Stimulated activated naive CD8-positive, alpha-beta T cell treated with anti-CD3 and anti-CD28 coated beads, Interleukin-15, Interleukin-2, amounts not matched to agents 100 U/mL and 50 U/mL, for 24 hours (primary cell): ENCODE results near the gene CELF2.

Source experiments
- ATAC-seq: fragments of 150-1000 bp; cut with Tn5 transposase; one replicate; pipeline ENCODE4 v1.10.0; 2021
- DNase-seq: peaks from one replicate; pipeline ENCODE4 v3.0.0; 2021

CELF2 gene

GRCh38 chr10:11023009-11023953, 5.6 kb downstream of the CELF2 start:
- DNase-seq = no peak

GRCh38 chr10:11024596-11024995, 6.9 kb downstream of the CELF2 start:
- ATAC-seq = no peak
- DNase-seq = no peak

More at GRCh38 chr10:11023009-11023953, 5.6 kb downstream of the CELF2 start:
- ATAC-seq = no peak

- ATAC-seq (no peak), DNase-seq (no peak)
Measured at GRCh38 chr10:11025978-11026377, 8.3 kb downstream of the CELF2 start.

GRCh38 chr10:11026773-11027172, 9.1 kb downstream of the CELF2 start:
- no peak for DNase-seq
- no peak for ATAC-seq

GRCh38 chr10:11034762-11035161, 17.1 kb downstream of the CELF2 start:
- DNase-seq = no peak
- ATAC-seq = no peak

- ATAC-seq (no peak), DNase-seq (no peak)
Measured at GRCh38 chr10:11035301-11035991, 17.8 kb downstream of the CELF2 start.

- DNase-seq (no peak), ATAC-seq (no peak)
Measured at GRCh38 chr10:11036424-11037011, 18.8 kb downstream of the CELF2 start.

- ATAC-seq (no peak), DNase-seq (no peak)
Measured at GRCh38 chr10:11037991-11038390, 20.3 kb downstream of the CELF2 start.

GRCh38 chr10:11042357-11042756, 24.7 kb downstream of the CELF2 start:
- DNase-seq = no peak
- no peak for ATAC-seq

GRCh38 chr10:11043039-11043438, 25.4 kb downstream of the CELF2 start:
- ATAC-seq (no peak), DNase-seq (no peak)

- DNase-seq = no peak
- no peak for ATAC-seq
Measured at GRCh38 chr10:11043446-11044127, 25.9 kb downstream of the CELF2 start.

GRCh38 chr10:11045487-11045886, 27.8 kb downstream of the CELF2 start:
- DNase-seq = no peak
- no peak for ATAC-seq

- DNase-seq (no peak), ATAC-seq (no peak)
Measured at GRCh38 chr10:11045995-11046775, 28.5 kb downstream of the CELF2 start.

- DNase-seq (no peak), ATAC-seq (no peak)
Measured at GRCh38 chr10:11046776-11047160, 29.1 kb downstream of the CELF2 start.

GRCh38 chr10:11048707-11049278, 31.1 kb downstream of the CELF2 start:
- no peak for ATAC-seq

GRCh38 chr10:11049806-11050205, 32.1 kb downstream of the CELF2 start:
- ATAC-seq = no peak
- no peak for DNase-seq

More at GRCh38 chr10:11048707-11049278, 31.1 kb downstream of the CELF2 start:
- DNase-seq = no peak

GRCh38 chr10:11050301-11051287, 32.9 kb downstream of the CELF2 start:
- DNase-seq (no peak), ATAC-seq (no peak)

- ATAC-seq = no peak
- no peak for DNase-seq
Measured at GRCh38 chr10:11057018-11057417, 39.3 kb downstream of the CELF2 start.

GRCh38 chr10:11057448-11057847, 39.8 kb downstream of the CELF2 start:
- ATAC-seq (no peak), DNase-seq (no peak)

GRCh38 chr10:11057994-11058393, 40.3 kb downstream of the CELF2 start:
- no peak for DNase-seq
- no peak for ATAC-seq
